Activated B cell treated with CpG ODN at 0.5 μM for 24 hours (primary cell): Measurements from ENCODE around the gene TNFSF4. TPM values are rescaled to one million over a fixed set of nuclear protein-coding genes. Genes with fewer than 3 reads are reported as not detected.
"Not testable (repeated sequence)": the region's sequence is repeated elsewhere in the genome, so short reads cannot be mapped to it uniquely, and the experiment has no call there.

Experiments used
- ATAC-seq: fragments of 200-7000 bp; cut with Tn5 transposase; one replicate; pipeline ENCODE4 v1.10.0; 2021; ENCODE audit warnings: low read depth, mild to moderate bottlenecking, moderate library complexity
- CTCF ChIA-PET: fragments of 350-600 bp; sonication (Branson Sonifier 250); formaldehyde crosslinking; loops from one replicate; lab custom pipeline; 2021; ENCODE audit warnings: antibody characterized with exemption; lab: Charles Lee
- POLR2A ChIA-PET: fragments of 350-600 bp; sonication (Branson Sonifier 250); formaldehyde crosslinking; loops from one replicate; lab custom pipeline; 2021; ENCODE audit warnings: antibody characterized with exemption; lab: Charles Lee
- DNase-seq: peaks from one replicate; pipeline ENCODE4 v3.0.0; 2022
- H3K27ac Mint-ChIP-seq: one replicate; pipeline ENCODE4 v1.8.0; 2020; ENCODE audit warnings: mixed read lengths
- H3K27me3 Mint-ChIP-seq: one replicate; pipeline ENCODE4 v1.8.0; 2021; ENCODE audit warnings: mixed read lengths
- H3K36me3 Mint-ChIP-seq: one replicate; pipeline ENCODE4 v1.8.0; 2021; ENCODE audit warnings: low read depth, mixed read lengths
- H3K4me1 Mint-ChIP-seq: one replicate; pipeline ENCODE4 v1.8.0; 2021; ENCODE audit warnings: mixed read lengths
- H3K4me3 Mint-ChIP-seq: one replicate; pipeline ENCODE4 v1.8.0; 2020; ENCODE audit warnings: mild to moderate bottlenecking, mixed read lengths
- H3K9me3 Mint-ChIP-seq: one replicate; pipeline ENCODE4 v1.8.0; 2020; ENCODE audit warnings: mixed read lengths
- CTCF ChIP-seq: fragments of 200-600 bp; IDR thresholded peaks from one replicate; pipeline ENCODE4 v1.8.0; 2022; ENCODE audit warnings: antibody characterized with exemption, mild to moderate bottlenecking
- intact Hi-C: fragments of 100-400 bp; cut with micrococcal nuclease; formaldehyde crosslinking; loops from one replicate; pipeline ENCODE4 v1.15.1; 2024
- total RNA-seq: library from RNA; stranded (reverse); gene quantifications from 2 replicates; pipeline ENCODE4 v1.2.3, GENCODE V29; 2022

Gene TNFSF4
- total RNA-seq, 1 donor from 2014 or later: 8.6 TPM

- DNase-seq: no peak
- CTCF ChIA-PET: no interaction called here
- no peak for TF ChIP-seq CTCF
- POLR2A ChIA-PET: no interaction called here
- Mint-ChIP-seq H3K9me3 (peaks cover 3% of the 10 kb centered on the region), H3K27me3 (no peaks in the 10 kb centered on the region), H3K4me3 (no peak overlapping the region), H3K36me3 (no peaks in the 10 kb centered on the region), H3K27ac (no peak overlapping the region), H3K4me1 (no peaks in the 10 kb centered on the region)
- no peak for ATAC-seq
- intact Hi-C loops: no loop called here
These were observed 44.5 kb downstream of the TNFSF4 start for GRCh38 chr1:173162601-173163000.

DNA sequence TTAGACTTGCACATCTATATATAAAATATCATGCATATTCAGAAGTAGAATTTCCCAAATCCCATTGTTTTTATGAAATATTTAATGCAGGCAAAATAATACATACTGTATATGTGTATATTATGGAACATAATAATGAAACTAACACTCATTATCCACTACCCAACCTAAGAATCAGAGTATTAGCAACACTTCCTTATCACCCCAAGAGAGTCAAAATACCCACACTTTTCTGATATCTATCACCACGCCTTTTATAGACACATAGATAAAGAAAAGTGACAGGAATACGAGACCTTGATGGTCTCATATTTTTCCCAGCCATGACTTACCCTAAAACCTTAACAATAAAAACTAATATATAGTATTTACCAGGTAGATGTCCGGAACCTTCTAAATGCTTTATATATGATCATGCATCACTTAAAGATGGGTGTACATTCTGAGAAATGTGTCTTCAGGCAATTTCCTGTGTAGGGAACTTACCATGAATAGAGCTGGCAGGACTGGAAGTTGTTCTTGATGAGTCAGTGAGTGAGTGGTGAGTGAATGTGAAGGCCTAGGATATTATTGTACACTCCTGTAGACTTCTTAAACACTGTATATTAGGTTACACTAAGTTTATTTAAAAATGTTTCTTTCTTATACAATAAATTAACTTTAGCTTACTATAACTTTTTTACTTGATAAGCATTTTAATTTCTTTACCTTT is 45.5 kb downstream of the TNFSF4 start:
- TF ChIP-seq CTCF: no peak
- POLR2A ChIA-PET: no interaction called here
- no peak overlapping the region for H3K27ac Mint-ChIP-seq
- ATAC-seq (no peak), DNase-seq (no peak)
- intact Hi-C loops: no loop called here
- CTCF ChIA-PET: no interaction called here
- no peaks in the 10 kb centered on the region for H3K36me3 Mint-ChIP-seq
- no peaks in the 10 kb centered on the region for H3K4me1 Mint-ChIP-seq
- no peaks in the 10 kb centered on the region for H3K27me3 Mint-ChIP-seq
- peaks cover 3% of the 10 kb centered on the region for H3K9me3 Mint-ChIP-seq
- no peak overlapping the region for H3K4me3 Mint-ChIP-seq

GRCh38 chr1:173153964-173154363 is 53.2 kb downstream of the TNFSF4 start:
- POLR2A ChIA-PET, H3K4me3 Mint-ChIP-seq, H3K27ac Mint-ChIP-seq: not testable (repeated sequence)

DNA sequence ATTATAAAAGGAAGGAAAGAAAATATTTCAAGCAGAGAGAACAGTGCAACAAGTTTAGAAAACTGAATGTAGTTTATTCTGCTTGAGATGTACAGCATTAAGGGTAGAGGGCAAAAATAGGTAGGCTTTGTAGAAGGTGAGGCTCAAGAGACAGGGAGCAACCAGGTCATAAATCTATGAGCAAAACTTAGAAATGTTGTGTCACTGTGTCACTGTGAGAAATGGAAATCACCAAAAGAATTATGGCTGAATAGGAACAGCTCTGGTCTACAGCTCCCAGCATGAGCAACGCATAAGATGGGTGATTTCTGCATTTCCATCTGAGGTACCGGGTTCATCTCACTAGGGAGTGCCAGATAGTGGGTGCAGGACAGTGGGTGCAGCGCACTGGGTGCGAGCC is 53.6 kb downstream of the TNFSF4 start:
- POLR2A ChIA-PET: no interaction called here

More at GRCh38 chr1:173153964-173154363, 53.2 kb downstream of the TNFSF4 start:
- H3K36me3 Mint-ChIP-seq, intact Hi-C loops, H3K9me3 Mint-ChIP-seq, H3K4me1 Mint-ChIP-seq, ATAC-seq, CTCF ChIA-PET, H3K27me3 Mint-ChIP-seq, DNase-seq: not testable (repeated sequence)

GRCh38 chr1:173152598-173152997 is 54.5 kb downstream of the TNFSF4 start:
- Mint-ChIP-seq H3K4me3 (no peak overlapping the region), H3K27ac (no peak overlapping the region), H3K9me3 (peaks cover 6% of the 10 kb centered on the region), H3K27me3 (peaks cover 3% of the 10 kb centered on the region), H3K36me3 (peaks cover 2% of the 10 kb centered on the region), H3K4me1 (no peaks in the 10 kb centered on the region)
- DNase-seq (no peak), ATAC-seq (no peak)
- CTCF ChIA-PET: no interaction called here
- POLR2A ChIA-PET: no interaction called here
- intact Hi-C loops: no loop called here
- no peak for TF ChIP-seq CTCF

More for the DNA sequence above, 53.6 kb downstream of the TNFSF4 start:
- intact Hi-C loops: no loop called here
- ATAC-seq (no peak), DNase-seq (no peak)
- peaks cover 6% of the 10 kb centered on the region for H3K9me3 Mint-ChIP-seq
- CTCF ChIA-PET: no interaction called here
- H3K36me3 Mint-ChIP-seq: peaks cover 2% of the 10 kb centered on the region
- no peak overlapping the region for H3K4me3 Mint-ChIP-seq
- peaks cover 2% of the 10 kb centered on the region for H3K27me3 Mint-ChIP-seq
- TF ChIP-seq CTCF: no peak
- H3K27ac Mint-ChIP-seq: no peak overlapping the region
- H3K4me1 Mint-ChIP-seq: no peaks in the 10 kb centered on the region
